Colon (tissue), 2 donors: ENCODE data around the gene TTC17.
"Not testable (repeated sequence)": the region's sequence is repeated elsewhere in the genome, so short reads cannot be mapped to it uniquely, and the experiment has no call there.

Source experiments
- FAIRE-seq: peaks from 2 replicates; lab custom pipeline; 2012; peaks lifted over from hg19 to GRCh38; lab: Jason Lieb, UNC
- donor health status: control.
- donor health status: control.

The TTC17 gene

DNA sequence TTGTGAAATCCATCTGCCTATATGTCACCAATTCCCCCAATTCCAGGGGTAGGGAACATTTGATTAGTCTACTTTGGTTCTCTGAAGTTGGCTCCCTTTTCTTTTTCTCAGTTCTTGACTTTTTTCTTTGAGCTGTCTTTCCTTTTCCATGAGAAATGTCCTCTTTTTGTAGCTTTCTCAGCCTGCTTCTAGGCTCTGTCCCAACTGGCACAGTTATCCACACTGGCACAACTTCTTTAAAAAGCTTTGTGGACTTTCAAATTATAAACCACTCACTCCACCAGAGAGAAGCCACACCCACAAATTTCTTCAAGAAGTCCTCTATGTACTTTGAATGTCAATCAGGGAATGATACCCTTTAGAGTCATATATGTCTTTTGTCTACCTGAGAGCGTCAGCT lies 100.5 kb downstream of the TTC17 start:
- FAIRE-seq: no peak

DNA sequence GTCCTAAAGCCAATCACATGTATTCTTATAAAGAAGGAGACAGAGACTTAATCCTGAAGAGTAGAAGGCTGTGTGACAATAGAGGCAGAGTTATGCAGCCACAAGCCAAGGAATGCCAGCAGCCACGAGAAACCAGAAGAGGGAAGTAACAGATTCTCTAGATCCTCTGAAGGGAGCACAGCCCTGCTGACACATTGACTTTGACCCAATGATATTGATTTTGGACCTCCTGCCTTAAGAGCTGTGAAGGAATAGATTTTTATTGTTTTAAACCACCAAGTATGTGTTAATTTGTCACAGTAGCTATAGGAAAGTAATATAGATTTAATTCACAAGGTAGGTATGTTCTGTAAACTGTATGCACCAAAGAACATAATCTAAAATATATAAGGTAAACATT lies 103.6 kb downstream of the TTC17 start:
- FAIRE-seq: no peak

DNA sequence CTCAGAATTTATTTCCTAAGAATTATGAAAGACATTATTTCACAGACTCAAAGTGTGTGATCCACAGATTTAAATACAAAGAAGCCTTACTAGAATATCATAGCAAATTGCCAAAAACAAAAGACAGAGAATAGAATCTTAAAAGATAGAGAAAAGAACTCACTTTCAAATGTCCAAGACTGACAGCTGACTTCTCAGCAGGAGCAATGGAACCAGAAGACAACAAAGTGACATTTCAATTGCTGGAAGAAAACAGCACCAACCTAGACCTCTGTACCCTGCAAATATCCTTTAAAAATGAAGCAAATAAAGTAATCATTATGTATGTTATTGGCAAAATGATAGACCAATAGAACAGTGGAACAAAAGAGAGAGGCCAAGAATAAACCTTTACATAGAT lies 109.2 kb downstream of the TTC17 start:
- FAIRE-seq: no peak

DNA sequence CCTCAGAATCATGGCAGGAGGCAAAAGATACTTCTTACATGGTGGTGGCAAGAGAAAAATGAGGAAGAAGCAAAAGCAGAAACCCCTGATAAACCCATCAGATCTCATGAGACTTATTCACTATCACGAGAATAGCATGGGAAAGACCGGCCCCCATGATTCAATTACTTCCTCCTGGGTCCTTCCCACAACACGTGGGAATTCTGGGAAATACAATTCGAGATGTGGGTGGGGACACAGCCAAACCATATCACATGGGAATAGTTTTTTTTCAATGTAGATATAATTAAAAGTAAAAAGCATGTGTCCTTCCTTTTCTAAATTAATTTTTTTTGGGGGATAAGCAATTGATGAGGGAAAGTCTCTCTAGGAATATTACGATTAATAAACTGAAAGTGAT lies 118.8 kb downstream of the TTC17 start:
- not testable (repeated sequence) for FAIRE-seq

DNA sequence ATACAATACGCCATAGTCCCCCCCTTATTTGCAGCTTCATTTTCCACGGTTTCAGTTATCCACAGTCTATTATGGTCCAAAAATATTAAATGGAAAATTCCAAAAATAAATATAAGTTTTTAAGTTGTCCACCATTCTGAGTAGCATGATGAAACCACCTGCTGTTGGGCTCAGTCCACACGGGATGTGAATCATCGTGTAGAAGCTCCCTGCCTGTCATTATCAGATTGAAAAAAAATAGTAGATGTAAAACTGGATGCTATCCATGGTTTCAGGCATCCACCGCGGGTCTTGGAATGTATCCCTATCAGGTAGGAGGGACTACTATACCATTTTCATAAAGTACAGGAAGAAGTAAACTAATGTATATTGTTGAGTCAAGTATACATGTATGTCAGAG lies 127.4 kb downstream of the TTC17 start:
- FAIRE-seq: no peak

DNA sequence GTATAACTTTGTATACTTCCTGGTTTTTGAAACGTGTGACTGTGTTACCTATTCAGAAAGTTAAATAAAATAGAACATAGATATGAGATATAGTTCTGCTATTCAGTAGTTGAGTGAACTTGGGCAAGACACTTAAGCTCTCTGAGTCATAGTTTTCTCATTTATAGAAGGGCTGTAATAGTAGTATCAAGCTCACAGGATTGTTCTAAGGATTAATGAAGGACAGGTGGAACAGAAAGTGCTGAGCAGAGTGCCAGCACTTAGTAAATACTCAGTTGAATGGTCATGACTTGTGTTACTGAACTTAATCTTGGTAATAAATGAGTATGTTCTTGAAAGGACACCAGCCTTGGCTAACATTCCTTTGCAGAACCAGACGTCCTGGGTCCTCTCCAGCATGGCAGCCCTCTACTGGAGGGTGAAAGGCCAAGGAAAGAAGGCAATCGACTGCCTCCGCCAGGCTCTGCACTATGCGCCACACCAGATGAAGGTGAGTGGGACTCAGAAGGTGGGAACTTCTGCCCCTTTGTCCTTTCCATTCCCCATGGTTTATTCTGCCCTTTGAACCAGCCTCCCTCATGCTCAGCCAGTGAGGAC lies 131.2 kb downstream of the TTC17 start:
- FAIRE-seq: no peak

DNA sequence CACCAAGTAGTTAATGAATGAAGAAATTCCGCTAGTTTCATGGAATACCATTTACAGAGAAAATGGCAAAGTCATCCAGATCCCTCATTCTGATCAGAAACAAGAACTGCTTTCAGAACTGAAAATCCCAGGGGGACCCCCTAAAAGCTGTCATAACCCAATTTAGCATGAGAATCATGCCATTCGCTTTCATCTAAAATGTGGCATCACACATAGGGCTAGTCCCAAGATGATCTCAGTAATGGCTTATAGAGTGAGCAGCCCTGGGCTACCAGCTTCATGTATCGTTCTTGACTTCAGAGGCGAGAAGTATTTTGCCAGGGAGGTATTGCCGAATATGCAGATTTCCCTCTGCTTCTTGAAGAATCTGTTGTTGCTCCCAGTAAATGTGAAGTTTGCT lies 134.0 kb downstream of the TTC17 start:
- FAIRE-seq: no peak

DNA sequence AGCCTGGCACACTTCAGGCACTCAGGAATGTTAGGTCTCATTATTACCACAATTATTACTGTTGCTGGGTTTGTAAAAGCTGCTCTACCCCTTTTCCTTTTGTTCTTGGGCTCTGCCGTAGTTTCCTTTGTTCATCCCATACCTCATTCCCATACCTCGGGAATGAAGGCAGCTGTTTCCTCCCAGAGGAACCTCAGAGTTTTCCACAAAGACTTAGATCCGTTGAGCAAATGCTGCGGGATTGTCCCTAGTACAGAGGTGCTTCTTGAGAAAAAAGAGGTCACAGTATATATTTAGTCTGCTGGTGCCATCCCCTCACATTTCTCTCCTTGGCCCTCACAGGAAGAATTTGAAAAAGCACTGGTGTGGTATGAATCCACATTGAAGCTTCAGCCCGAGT lies 134.7 kb downstream of the TTC17 start:
- no peak for FAIRE-seq

DNA sequence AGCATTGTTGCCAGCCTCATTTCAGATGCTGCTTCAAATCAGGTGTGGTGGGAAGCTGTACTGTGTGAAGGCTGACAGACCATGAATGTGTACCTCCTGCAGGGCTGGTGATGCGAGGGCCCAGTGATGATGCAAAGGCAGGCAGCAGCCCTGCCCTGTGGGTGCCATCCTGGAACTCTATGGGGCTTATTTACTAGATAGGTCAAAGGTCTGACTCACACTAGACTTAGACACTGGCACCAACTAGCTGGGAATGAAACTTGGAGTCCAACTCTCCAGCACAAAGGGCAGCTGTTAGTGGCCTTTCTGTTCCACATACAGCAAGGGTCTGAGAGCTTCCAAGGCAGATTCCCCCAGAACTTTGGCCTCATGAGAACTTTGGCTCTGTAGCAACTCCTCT lies 138.4 kb downstream of the TTC17 start:
- FAIRE-seq: no peak

DNA sequence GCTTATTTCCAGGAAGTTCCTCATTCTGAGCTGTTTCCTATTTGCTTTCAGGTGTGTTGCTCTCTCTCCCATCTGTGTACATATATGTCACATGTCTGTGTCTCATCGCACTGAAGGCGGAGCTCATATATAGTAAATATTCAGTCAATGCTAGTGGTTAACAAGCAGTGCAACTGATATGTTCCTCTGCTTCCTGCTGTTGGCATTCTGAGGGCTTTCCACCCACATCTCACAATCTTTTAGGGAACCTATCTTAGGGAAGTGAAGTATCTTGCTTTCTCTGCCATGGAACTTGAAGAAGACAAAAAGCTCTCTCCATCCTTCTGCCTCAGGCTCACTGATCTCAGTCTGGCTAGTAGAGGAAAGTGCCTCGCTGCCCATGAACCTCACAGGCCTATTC lies 139.8 kb downstream of the TTC17 start:
- no peak for FAIRE-seq

DNA sequence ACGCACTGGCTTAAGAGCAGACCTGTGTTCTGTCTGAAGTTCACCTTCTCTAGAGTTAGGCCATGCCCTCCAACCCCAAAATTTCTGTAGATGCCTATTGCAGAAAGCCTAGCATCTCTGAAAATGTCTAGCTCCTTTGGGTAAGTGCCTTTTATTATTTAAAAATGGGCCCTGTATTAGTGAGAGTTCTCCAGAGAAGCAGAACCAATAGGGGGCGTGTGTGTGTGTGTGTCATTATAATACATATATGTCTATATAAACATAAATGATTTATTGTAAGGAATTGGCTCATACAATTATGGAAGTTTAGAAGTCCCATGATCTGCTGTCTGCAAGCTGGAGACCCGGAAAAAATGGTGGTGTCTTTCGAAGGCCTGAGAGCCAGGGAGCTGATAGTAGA lies 144.7 kb downstream of the TTC17 start:
- no peak for FAIRE-seq

DNA sequence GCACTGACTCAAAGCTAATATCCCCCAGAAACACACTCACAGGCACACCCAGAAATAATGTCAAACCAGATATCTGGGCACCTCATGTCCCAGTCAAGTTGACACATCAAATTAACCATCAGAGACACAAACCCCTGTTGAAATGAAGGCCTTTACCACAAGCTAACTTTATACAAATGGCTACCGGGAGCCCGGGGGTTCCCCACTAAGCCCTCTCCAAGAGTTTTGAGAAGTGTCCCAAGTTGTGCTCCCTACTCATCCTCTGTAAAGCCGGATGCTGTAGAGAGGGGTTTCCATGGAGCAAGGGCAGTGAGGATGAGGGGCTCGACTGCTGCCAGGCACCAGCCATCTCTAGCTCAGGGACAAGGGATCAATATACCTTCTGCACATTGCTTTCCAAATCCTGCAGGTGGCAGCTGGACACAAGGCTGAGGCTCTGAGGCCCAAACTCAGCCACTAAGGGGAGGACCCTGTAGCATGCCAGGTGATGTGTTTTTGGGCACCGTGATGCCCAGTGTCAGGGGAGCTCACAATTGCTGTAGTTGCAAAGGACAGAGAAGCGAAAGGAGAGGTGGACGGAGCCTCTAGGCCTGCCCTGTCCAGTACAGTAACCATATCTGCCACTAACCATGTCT lies 145.7 kb downstream of the TTC17 start:
- FAIRE-seq: no peak

DNA sequence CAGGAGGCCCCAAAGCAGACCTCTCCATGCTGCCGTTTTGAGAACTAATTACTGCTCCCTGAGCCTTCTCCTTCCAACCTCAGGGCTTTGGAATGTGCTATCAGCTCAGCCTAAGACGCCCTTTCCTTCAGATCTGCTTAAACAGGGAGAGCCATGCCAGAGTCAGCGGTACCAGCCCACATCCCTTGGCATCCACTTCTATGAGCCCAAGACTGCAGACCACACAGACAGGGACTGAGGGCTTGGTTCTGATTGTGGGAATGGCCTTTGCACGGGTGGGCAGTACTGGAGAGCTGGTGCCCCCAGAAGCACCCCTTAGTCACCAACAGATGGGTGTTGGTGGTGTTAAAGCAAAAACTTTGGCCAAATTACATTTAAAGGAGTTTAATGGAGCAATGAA lies 146.5 kb downstream of the TTC17 start:
- FAIRE-seq: no peak

DNA sequence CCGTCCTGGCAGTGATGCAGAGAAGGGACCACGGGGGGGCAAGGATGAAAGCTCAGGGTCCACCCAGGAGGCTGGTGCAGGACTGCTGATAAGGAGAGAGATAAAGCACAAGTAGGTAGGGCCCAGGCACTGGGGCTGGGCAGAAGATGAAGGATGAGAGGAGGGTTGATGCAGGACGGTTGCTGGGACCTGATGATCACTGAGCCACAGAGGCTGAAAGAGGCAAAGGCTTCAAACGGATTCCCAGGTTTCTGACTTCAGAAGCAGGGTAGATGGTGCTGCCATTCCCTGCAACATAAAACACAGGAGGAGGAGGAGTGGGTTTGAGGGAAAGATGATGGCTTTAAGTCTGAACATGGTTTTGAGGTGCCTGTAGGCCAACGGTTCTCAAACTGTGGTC lies 148.5 kb downstream of the TTC17 start:
- FAIRE-seq: no peak

DNA sequence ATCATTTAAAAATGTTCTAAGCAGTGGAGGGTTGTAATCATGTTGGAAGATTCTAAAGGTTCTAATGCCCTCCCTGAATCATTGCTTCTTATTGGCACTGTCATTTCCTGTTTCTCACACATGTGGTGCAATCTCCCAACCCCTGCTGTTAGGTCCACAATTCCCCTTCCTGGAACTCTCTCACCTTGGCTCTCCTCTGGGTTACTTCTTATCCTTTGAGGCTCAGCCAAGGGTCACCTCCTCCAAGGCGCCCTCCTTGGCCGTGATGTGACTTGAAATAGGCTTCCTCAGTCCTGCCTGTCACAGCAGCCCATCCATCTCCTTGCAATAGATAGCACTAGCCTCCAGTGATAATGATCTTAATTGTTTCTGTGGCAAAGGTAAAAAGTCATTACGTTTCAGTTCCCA lies 149.8 kb downstream of the TTC17 start:
- FAIRE-seq: no peak

DNA sequence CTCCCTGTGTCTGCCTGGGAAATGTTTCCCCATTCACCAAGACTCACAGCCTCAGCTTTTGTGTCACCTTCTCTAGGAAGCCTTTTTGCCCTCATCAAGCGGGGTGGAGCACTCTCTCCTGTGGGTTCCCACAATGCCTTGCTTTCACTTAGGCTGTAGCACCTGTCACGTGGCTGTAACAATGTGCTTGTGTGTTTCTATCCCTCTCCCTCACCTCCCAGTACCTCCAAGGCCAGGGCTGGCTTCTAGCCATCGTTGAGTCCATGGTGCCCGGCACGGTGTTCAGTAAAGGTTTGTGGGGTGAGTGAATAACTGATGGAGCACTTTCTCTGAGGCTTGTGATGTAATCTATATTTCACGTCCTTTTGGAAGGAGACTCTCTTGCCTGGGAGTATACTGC lies 153.2 kb downstream of the TTC17 start:
- no peak for FAIRE-seq

DNA sequence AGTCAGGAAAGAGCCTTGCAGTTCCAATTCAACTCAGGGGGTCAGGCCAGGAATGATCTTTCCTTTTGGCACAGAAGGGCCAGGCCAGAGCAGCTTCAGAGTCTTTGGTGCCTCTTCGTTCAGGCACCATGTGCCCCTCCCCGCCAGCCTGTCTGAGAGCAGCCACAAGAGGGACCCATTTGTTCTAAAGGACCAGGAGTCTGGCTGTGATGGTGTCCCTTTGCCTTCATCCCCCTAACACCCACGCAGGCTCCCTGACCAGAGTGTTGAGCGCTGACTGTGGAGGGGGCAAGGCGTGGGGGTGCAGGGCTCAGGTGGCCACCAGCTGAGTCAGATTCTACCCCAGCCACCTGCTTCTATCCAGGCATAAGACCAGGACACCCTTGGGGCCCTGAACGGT lies 156.4 kb downstream of the TTC17 start:
- FAIRE-seq: no peak

DNA sequence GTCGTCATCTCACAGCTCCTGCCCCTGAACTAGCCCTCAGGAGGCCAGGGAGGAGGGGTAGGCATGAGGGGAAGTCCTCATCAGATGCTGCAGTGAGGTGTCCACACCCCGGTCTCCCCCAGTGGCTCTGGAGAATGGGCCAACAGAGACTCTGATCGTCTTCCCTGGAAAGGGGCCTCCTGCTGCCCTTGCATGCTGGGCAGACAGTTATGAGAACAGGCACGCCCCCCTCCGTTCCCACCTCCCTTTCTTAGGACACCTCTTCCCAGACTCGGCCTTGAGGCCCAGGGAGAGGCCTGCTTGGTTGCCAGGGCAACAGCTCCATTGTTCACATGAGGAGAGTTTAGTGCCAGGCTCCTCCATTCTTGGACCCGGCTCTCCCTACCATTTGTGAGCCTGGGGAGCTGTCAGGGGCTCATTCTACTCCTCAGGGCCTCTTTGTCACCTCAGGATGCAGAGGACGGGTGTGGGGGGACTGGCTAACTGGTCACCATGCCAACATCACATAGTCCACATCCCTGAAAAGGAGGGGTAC lies 157.7 kb downstream of the TTC17 start:
- no peak for FAIRE-seq

DNA sequence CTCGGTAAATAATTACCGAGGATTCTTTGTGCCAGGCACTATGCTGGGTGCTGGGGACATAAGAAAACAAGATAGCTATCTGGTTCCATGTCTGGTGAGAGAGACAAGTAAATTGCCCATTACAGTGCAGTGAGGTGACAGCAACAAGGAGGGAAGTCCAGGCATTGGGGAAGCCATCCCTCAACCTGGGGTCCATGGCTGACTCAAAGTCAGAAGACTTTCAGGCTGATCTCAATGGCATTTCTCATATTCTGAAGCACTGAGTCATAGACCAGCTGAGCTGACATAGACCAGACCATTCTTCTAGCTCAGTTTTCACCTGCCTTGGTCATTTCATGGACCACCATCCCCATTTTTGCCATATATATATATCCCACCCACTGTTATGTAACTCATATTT lies 158.8 kb downstream of the TTC17 start:
- FAIRE-seq: no peak

DNA sequence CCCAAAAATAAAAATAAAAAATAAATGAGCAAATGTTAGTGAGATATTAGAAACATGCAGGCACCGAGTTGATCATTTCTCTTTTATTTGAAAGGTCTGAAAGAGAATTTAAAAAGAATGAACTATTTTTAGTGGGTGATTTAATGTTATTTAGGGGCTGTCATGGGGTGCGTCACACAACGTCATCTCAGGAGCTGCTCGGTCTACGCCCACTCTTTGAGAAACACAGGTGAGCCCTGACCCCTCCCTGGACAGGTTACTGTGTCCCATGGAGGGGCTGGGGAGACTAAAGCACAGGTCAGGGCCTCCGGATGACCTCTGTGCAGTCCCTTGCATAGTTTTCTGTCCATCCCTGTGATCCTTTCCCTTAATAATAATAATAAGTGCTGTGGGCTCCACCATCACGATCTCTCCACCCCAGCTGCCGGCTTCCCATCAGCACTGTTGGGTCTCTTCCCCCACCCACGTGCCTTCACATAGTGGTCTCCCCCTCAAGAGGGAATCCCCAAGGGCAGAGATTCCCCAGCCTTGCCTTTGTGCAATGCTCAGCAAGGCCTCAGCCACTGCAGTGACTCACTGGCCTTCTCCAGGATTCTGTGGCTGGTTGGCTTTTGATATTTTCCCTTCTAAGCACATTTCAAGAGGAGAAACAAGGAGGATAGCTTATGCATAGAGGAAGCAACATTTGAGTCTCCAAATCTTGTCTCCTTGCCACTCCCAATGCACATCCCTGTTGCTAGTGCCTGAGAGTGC lies 159.9 kb downstream of the TTC17 start:
- no peak for FAIRE-seq

DNA sequence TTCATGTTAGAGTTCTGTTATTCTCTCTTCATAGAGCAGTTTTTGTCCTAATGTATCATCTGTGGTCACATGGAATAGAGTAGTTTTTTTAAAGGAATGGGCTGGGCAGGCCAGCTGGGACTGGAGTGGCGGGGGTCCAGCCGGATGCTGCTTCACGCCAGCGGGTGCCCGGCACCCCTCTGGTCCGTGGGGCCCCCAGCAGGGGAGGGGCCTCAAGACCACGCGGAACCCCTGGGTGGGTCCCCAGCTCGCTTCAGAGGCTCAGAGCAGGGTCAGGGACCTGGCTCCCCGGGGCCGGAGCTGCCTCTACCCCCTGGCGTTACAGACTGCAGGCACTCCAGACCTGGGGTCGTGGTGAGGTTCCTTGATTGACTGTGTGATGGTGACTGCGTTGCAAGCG lies 162.8 kb downstream of the TTC17 start:
- no peak for FAIRE-seq

DNA sequence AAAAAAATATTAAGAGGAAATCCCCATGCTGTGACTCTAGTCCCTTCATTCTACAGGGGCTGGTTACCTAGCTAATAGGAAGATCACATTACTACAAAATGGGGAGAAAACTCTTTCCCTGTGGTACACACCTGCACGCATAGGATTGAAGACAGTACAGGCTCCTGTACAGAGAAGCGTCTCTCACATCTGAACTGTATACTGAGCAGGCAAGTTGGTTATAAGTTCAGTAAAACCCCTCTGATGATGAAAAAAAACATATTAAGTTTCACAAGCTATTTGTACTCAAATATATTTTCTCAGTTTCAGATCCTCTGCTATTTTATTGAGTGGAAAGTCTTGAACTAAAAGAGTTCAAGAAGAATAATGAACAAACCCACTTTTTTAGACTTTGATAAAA lies 164.9 kb downstream of the TTC17 start:
- peak; percentile 97 for FAIRE-seq

DNA sequence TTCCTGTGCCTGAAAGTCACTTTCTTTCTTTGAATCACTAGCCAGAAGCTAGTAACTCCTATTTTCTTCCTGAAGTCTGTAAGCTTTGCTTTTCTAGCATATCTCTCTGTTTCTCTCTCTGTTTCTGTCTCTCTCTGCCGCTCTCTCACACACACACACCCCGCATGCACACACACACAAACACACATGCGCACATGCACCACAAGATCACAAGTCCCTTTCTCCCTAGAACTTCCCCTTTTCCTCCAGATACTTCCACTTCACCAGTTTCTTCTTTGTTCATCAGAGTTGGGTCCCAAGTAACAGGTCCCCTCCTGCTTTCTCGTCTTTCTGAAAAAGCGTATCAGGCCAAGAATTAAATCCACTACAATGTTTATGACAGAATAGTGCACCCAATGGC lies 173.3 kb downstream of the TTC17 start:
- FAIRE-seq: no peak
